Stimulated activated naive CD8-positive, alpha-beta T cell treated with anti-CD3 and anti-CD28 coated beads, Interleukin-15, Interleukin-2, amounts not matched to agents 100 ng/mL and 50 ng/mL, for 24 hours (primary cell): ENCODE measurements around the gene TMEM131.
A peak's percentile ranks its signal among the peaks of the same experiment; 100 is the strongest.

Experiments
- H3K27ac Mint-ChIP-seq: one replicate; pipeline ENCODE4 v1.8.0; 2021; ENCODE audit warnings: mild to moderate bottlenecking, mixed read lengths
- H3K27me3 Mint-ChIP-seq: one replicate; pipeline ENCODE4 v1.8.0; 2021; ENCODE audit warnings: mixed read lengths
- H3K36me3 Mint-ChIP-seq: one replicate; pipeline ENCODE4 v1.8.0; 2021; ENCODE audit warnings: low read depth, mixed read lengths
- H3K4me1 Mint-ChIP-seq: one replicate; pipeline ENCODE4 v1.8.0; 2021; ENCODE audit warnings: low read depth, mixed read lengths
- H3K4me3 Mint-ChIP-seq: one replicate; pipeline ENCODE4 v1.8.0; 2021; ENCODE audit warnings: mild to moderate bottlenecking, mixed read lengths
- H3K9me3 Mint-ChIP-seq: one replicate; pipeline ENCODE4 v1.8.0; 2021; ENCODE audit warnings: mixed read lengths

TMEM131 gene

GRCh38 chr2:97722227-97722626 lies 273.5 kb downstream of the TMEM131 start:
- Mint-ChIP-seq H3K4me3 (no peak overlapping the region), H3K9me3 (no peaks in the 10 kb centered on the region), H3K36me3 (peaks cover 75% of the 10 kb centered on the region), H3K4me1 (peaks cover 92% of the 10 kb centered on the region), H3K27me3 (no peaks in the 10 kb centered on the region), H3K27ac (peak overlapping the region; percentile 36)

GRCh38 chr2:97720746-97721145 lies 275.0 kb downstream of the TMEM131 start:
- Mint-ChIP-seq H3K4me1 (peaks cover 90% of the 10 kb centered on the region), H3K9me3 (no peaks in the 10 kb centered on the region), H3K4me3 (peak overlapping the region; percentile 60), H3K27me3 (no peaks in the 10 kb centered on the region), H3K27ac (peak overlapping the region; percentile 86), H3K36me3 (peaks cover 73% of the 10 kb centered on the region)

- Mint-ChIP-seq H3K4me3 (peak overlapping the region; percentile 98), H3K4me1 (peaks cover 90% of the 10 kb centered on the region), H3K27ac (peak overlapping the region; percentile 100), H3K9me3 (no peaks in the 10 kb centered on the region), H3K36me3 (peaks cover 73% of the 10 kb centered on the region), H3K27me3 (no peaks in the 10 kb centered on the region)
These were observed 276.2 kb downstream of the TMEM131 start for GRCh38 chr2:97719362-97720155.

GRCh38 chr2:97718942-97719341 lies 276.8 kb downstream of the TMEM131 start:
- Mint-ChIP-seq H3K27me3 (no peaks in the 10 kb centered on the region), H3K36me3 (peaks cover 78% of the 10 kb centered on the region), H3K4me3 (peak overlapping the region; percentile 98), H3K4me1 (peaks cover 85% of the 10 kb centered on the region), H3K27ac (peak overlapping the region; percentile 100), H3K9me3 (no peaks in the 10 kb centered on the region)

GRCh38 chr2:97718051-97718882 lies 277.5 kb downstream of the TMEM131 start:
- Mint-ChIP-seq H3K4me3 (peak overlapping the region; percentile 98), H3K27ac (peak overlapping the region; percentile 100), H3K4me1 (peaks cover 84% of the 10 kb centered on the region), H3K27me3 (no peaks in the 10 kb centered on the region), H3K36me3 (peaks cover 85% of the 10 kb centered on the region), H3K9me3 (no peaks in the 10 kb centered on the region)

GRCh38 chr2:97717613-97717995 lies 278.1 kb downstream of the TMEM131 start:
- Mint-ChIP-seq H3K27me3 (no peaks in the 10 kb centered on the region), H3K4me1 (peaks cover 85% of the 10 kb centered on the region), H3K9me3 (no peaks in the 10 kb centered on the region), H3K36me3 (peaks cover 81% of the 10 kb centered on the region), H3K27ac (peak overlapping the region; percentile 100), H3K4me3 (peak overlapping the region; percentile 98)

GRCh38 chr2:97716695-97717612 lies 278.8 kb downstream of the TMEM131 start:
- H3K27me3 Mint-ChIP-seq, result no peaks in the 10 kb centered on the region
- H3K4me3 Mint-ChIP-seq, result peak overlapping the region; percentile 98
- peaks cover 85% of the 10 kb centered on the region for H3K4me1 Mint-ChIP-seq
- H3K36me3 Mint-ChIP-seq, result peaks cover 76% of the 10 kb centered on the region
- H3K9me3 Mint-ChIP-seq, result no peaks in the 10 kb centered on the region
- peak overlapping the region; percentile 100 for H3K27ac Mint-ChIP-seq

- Mint-ChIP-seq H3K9me3 (no peaks in the 10 kb centered on the region), H3K36me3 (peaks cover 74% of the 10 kb centered on the region), H3K27me3 (no peaks in the 10 kb centered on the region), H3K27ac (peak overlapping the region; percentile 100), H3K4me3 (peak overlapping the region; percentile 98), H3K4me1 (peaks cover 87% of the 10 kb centered on the region)
These were observed 279.6 kb downstream of the TMEM131 start for GRCh38 chr2:97715951-97716694.

GRCh38 chr2:97714950-97715652 lies 280.6 kb downstream of the TMEM131 start:
- peaks cover 87% of the 10 kb centered on the region for H3K4me1 Mint-ChIP-seq
- peak overlapping the region; percentile 100 for H3K27ac Mint-ChIP-seq
- no peaks in the 10 kb centered on the region for H3K27me3 Mint-ChIP-seq
- peak overlapping the region; percentile 98 for H3K4me3 Mint-ChIP-seq
- H3K9me3 Mint-ChIP-seq, result no peaks in the 10 kb centered on the region
- H3K36me3 Mint-ChIP-seq, result peaks cover 66% of the 10 kb centered on the region

GRCh38 chr2:97714084-97714949 lies 281.4 kb downstream of the TMEM131 start:
- H3K27me3 Mint-ChIP-seq, result no peaks in the 10 kb centered on the region
- peak overlapping the region; percentile 100 for H3K27ac Mint-ChIP-seq
- peaks cover 58% of the 10 kb centered on the region for H3K36me3 Mint-ChIP-seq
- no peaks in the 10 kb centered on the region for H3K9me3 Mint-ChIP-seq
- H3K4me3 Mint-ChIP-seq, result peak overlapping the region; percentile 98
- peaks cover 85% of the 10 kb centered on the region for H3K4me1 Mint-ChIP-seq

GRCh38 chr2:97713296-97714083 lies 282.3 kb downstream of the TMEM131 start, which contains the start of gene ZAP70:
ZAP70 (plus strand) TSS chr2:97713576; CDS start chr2:97724037, 10,461 bp downstream.
- H3K36me3 Mint-ChIP-seq, result peaks cover 50% of the 10 kb centered on the region
- peak within 1 kb of the TSS; percentile 100 for H3K27ac Mint-ChIP-seq
- H3K9me3 Mint-ChIP-seq, result no peaks in the 10 kb centered on the region
- H3K27me3 Mint-ChIP-seq, result no peaks in the 10 kb centered on the region
- H3K4me3 Mint-ChIP-seq, result peak within 1 kb of the TSS; percentile 98
- H3K4me1 Mint-ChIP-seq, result peaks cover 76% of the 10 kb centered on the region

GRCh38 chr2:97712693-97713295 lies 283.0 kb downstream of the TMEM131 start:
- H3K4me3 Mint-ChIP-seq, result peak overlapping the region; percentile 98
- peaks cover 43% of the 10 kb centered on the region for H3K36me3 Mint-ChIP-seq
- no peaks in the 10 kb centered on the region for H3K27me3 Mint-ChIP-seq
- no peaks in the 10 kb centered on the region for H3K9me3 Mint-ChIP-seq
- H3K4me1 Mint-ChIP-seq, result peaks cover 70% of the 10 kb centered on the region
- peak overlapping the region; percentile 100 for H3K27ac Mint-ChIP-seq
